GM12892 (cell line): Measurements from ENCODE around the gene HSFX3.

ENCODE experiments used
- POLR2A ChIP-seq: IDR thresholded peaks from 2 replicates; pipeline ENCODE4 v1.6.1; 2011; ENCODE audit warnings: low read depth, low read length, control low read depth
- POLR2AphosphoS5 ChIP-seq: IDR thresholded peaks from 2 replicates; pipeline ENCODE4 v1.6.1; 2011; ENCODE audit warnings: low read depth, low read length, control low read depth

DNA sequence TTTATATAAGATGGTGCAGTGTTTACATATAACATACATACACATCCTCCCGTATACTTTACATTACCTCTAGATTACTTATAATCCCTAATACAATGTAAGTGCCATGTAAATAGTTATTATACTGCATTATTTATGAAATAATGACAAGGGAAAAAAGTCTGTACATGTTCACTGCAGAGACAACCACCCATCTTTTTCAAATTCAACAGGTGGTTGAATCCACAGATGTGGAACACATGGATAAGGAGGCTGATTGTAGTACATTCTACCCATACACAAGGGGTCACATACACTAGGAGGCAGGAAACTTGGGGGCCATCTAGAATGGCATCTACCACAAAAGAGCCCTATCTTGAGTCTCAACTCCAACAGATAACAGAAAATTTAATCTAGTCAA, 41.3 kb downstream of the HSFX3 start:
- TF ChIP-seq POLR2A (no peak), POLR2AphosphoS5 (no peak)
